K562 (cell line): ENCODE data around the gene SLC25A26. TPM values are rescaled to one million over a fixed set of nuclear protein-coding genes. Genes with fewer than 3 reads are reported as not detected.
A peak's percentile ranks its signal among the peaks of the same experiment; 100 is the strongest.

Experiments
- ATAC-seq: fragments of 200-7000 bp; cut with Tn5 transposase; 3 replicates; pipeline ENCODE4 v1.9.1; 2020; ENCODE audit warnings: moderate library complexity
- BruUV-seq: library from RNA; stranded (reverse); fragments of 400-500 nt; replicated peaks from 2 replicates; lab custom pipeline; 2021; lab: Mats Ljungman, UMichigan
- CTCF ChIA-PET: fragments of 300-600 bp; formaldehyde crosslinking; extraction: SDS; loops from one replicate; lab custom pipeline; 2021; ENCODE audit warnings: low intra/inter-chr PET ratio; lab: Yijun Ruan, JAX
- POLR2A ChIA-PET: fragments of 300-600, 350-650 bp; sonication (Branson Sonifier 250); formaldehyde crosslinking; extraction: SDS; loops from one replicate; lab custom pipeline; 2021; ENCODE audit warnings: antibody characterized with exemption, inconsistent platforms; lab: Yijun Ruan, JAX
- DNase-seq, 4 experiments: peaks; one replicate each; pipeline versions ENCODE4 v3.0.0 to v3.0.0-alpha.2; 2011 to 2018; ENCODE audit warnings: low spot score in 3 of 4, mixed read lengths in 3 of 4; ENCODE audit errors: extremely low read depth in 1 of 4
- FAIRE-seq: peaks from 2 replicates; lab custom pipeline; 2011; peaks lifted over from hg19 to GRCh38; lab: Jason Lieb, UNC
- H2AFZ ChIP-seq: 2 replicates; pipeline ENCODE4 v1.6.0; 2011; ENCODE audit warnings: low read depth, low read length, control low read depth, inconsistent platforms
- H3K27ac ChIP-seq: fragments of 200-600 bp; 3 replicates; pipeline ENCODE4 v1.8.0; 2011; ENCODE audit warnings: low read depth, mild to moderate bottlenecking, control low read depth, inconsistent platforms, low read length, moderate library complexity, mixed read lengths; ENCODE audit errors: extremely low read depth
- H3K27me3 ChIP-seq, 2 experiments: fragments of 300-600 bp in 1 of 2; 2 replicates in 1 of 2; 3 replicates in 1 of 2; pipeline versions ENCODE4 v1.6.0 to v1.8.0; 2011; ENCODE audit warnings: inconsistent platforms in 2 of 2, low read length in 2 of 2, mild to moderate bottlenecking in 1 of 2, mixed read lengths in 1 of 2, moderate library complexity in 1 of 2; ENCODE audit not compliant: control insufficient read depth in 2 of 2, insufficient read depth in 2 of 2
- H3K36me3 ChIP-seq: fragments of 300-600 bp; 3 replicates; pipeline ENCODE4 v1.8.0; 2011; ENCODE audit warnings: mild to moderate bottlenecking, low read length, inconsistent platforms; ENCODE audit not compliant: control insufficient read depth, insufficient read depth
- H3K4me1 ChIP-seq, 2 experiments: fragments of 200-600 bp in 1 of 2; replicated peaks in 1 of 2; 2 replicates in 1 of 2; 3 replicates in 1 of 2; pipeline versions ENCODE4 v1.5.1 to v1.8.0; 2011; ENCODE audit warnings: inconsistent platforms in 2 of 2, low read length in 2 of 2, mild to moderate bottlenecking in 1 of 2, mixed read lengths in 1 of 2, moderate library complexity in 1 of 2; ENCODE audit not compliant: control insufficient read depth in 2 of 2, insufficient read depth in 2 of 2
- H3K4me2 ChIP-seq: 2 replicates; pipeline ENCODE4 v1.6.1; 2011; ENCODE audit warnings: low read length, control low read depth, inconsistent platforms, mixed read lengths; ENCODE audit not compliant: insufficient read depth
- H3K4me3 ChIP-seq: fragments of 200-600 bp; sonication (generic), shearing (Covaris generic); 2 replicates; pipeline ENCODE4 v1.5.1; 2016; ENCODE audit warnings: control low read depth, inconsistent platforms
- H3K79me2 ChIP-seq: fragments of 200-600 bp; 3 replicates; pipeline ENCODE4 v1.8.0; 2011; ENCODE audit warnings: low read length, inconsistent platforms; ENCODE audit not compliant: control insufficient read depth, insufficient read depth
- H3K9ac ChIP-seq, 2 experiments: 2 replicates each; pipeline versions ENCODE4 v1.6.0 to v1.6.1; 2011; ENCODE audit warnings: low read depth in 2 of 2, low read length in 2 of 2, control low read depth in 1 of 2, inconsistent platforms in 1 of 2, mild to moderate bottlenecking in 1 of 2, mixed read lengths in 1 of 2; ENCODE audit not compliant: insufficient read depth in 1 of 2
- H3K9me1 ChIP-seq: one replicate; pipeline ENCODE4 v1.6.0; 2011; ENCODE audit warnings: inconsistent platforms, mild to moderate bottlenecking, low read length, moderate library complexity; ENCODE audit not compliant: control insufficient read depth, insufficient read depth
- H3K9me3 ChIP-seq: replicated peaks from 2 replicates; pipeline ENCODE4 v1.5.1; 2011; ENCODE audit warnings: low read depth, low read length, inconsistent platforms; ENCODE audit not compliant: control insufficient read depth, insufficient read depth
- H4K20me1 ChIP-seq: replicated peaks from 2 replicates; pipeline ENCODE4 v1.6.1; 2011; ENCODE audit warnings: low read length, inconsistent platforms, mixed read lengths; ENCODE audit not compliant: control insufficient read depth, insufficient read depth
- RBM22 ChIP-seq: fragments of 200-400 bp; formaldehyde crosslinking; IDR thresholded peaks from 2 replicates; pipeline ENCODE4 v1.6.1; 2018; ENCODE audit warnings: low read length, low read depth; ENCODE audit not compliant: poor library complexity, severe bottlenecking
- WGBS: fragments of 100-300 bp; shearing (Covaris generic); methylation state at CpG from one replicate; pipeline ENCODE4 v1.1.6; 2016; ENCODE audit warnings: low coverage, mixed read lengths; ENCODE audit not compliant: insufficient coverage; ENCODE audit errors: missing lambda C conversion rate; 5-methylcytosine and 5-hydroxymethylcytosine counted together
- in situ Hi-C: fragments of 300-500 bp; cut with MboI; formaldehyde crosslinking; loops from 4 replicates; pipeline ENCODE4 v1.15.0; 2018; ENCODE audit warnings: inconsistent platforms, mixed read lengths
- intact Hi-C: fragments of 100-400 bp; cut with micrococcal nuclease; formaldehyde crosslinking; loops from 2 replicates; pipeline ENCODE4 v1.14.2; 2022
- polyA plus RNA-seq, 8 experiments: library from polyadenylated mRNA; depleted of rRNA in 4 of 8; stranded (reverse) in 5 of 8; unstranded in 3 of 8; fragments of >200 nt; fragmentation: Nextera tagmentation in 2 of 8; fragmentation: Illumina TruSeq in 1 of 8; extraction: Ambion mirVana in 2 of 8; extraction: Trizol in 1 of 8; gene quantifications; 2 replicates each; pipeline versions ENCODE4 v1.2.1 to v1.2.3, GENCODE V29; 2011 to 2014; ENCODE audit warnings: inconsistent platforms in 1 of 8, missing spikeins in 1 of 8
- total RNA-seq, 7 experiments: library from RNA; depleted of rRNA in 6 of 7; stranded (reverse); fragments of >200 nt in 6 of 7; fragmentation: Illumina TruSeq in 2 of 7; extraction: Trizol in 2 of 7; gene quantifications; 2 replicates each; pipeline versions ENCODE4 v1.2.1 to v1.2.3, GENCODE V29; 2011 to 2021; ENCODE audit warnings: low replicate concordance in 1 of 7
- TF ChIP-seq, protein P1 (sequence below): sonication (generic); formaldehyde crosslinking; IDR thresholded peaks from 2 replicates; pipeline ENCODE4 v1.4.0; 2020; ENCODE audit warnings: mild to moderate bottlenecking, missing genetic modification reagents

SLC25A26 gene
- total and polyA plus RNA-seq, 9 of the 15 experiments (the other 6 are each of a cell fraction or from before 2014, with no cell fraction given), result 7.2 to 29.1 (median 12.6) TPM

DNA sequence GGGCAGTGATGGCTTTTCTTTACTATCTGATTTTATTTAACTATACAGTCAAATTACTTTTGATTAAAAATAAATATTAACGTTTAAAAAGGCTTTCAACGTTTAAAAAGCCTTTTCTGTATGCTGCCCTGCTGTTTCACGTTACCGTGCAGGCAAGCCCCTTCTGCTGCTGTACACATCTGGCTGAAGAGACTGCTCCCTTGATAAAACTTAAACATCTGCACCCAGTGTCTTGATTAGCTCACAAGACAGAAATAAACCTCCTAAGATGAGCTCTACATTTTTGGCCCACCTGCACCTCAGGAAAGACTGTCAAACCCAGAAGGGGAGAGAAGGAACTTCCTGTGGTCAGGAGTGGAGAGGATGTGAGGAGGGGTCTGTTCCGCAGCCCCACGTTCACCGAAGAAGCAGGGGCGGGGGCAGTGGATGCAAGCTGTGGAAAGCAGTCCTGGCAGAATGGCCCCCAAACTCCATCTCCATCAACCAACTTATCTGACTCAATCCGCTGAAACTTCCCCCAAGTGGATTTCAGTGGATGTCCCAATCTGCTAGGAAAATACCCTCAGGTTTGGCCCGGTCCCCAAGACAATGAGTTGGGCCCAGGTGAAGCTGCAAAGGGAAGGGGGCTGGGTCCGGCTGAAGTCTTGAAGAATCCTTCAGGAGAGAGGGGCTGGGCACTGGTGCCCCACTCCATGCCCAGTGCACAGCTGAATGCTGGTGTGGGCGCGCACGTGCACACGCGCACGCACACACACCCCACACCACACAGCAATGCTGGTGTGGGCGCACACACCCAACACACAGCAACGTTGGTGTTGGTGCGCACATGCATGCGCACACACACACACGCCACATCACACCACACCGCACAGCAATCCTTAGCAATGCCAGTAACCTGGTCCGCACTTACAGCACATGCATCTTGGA is 191.4 kb downstream of the SLC25A26 start:
- DNase-seq (no peak), FAIRE-seq (no peak), ATAC-seq (no peak)
- Histone ChIP-seq H3K27ac (no peak overlapping the region), H3K9me1 (no peaks in the 10 kb centered on the region), H2AFZ (peak overlapping the region; percentile 55; the same call in 1 of the 2 replicates), H3K4me3 (no peak overlapping the region), H4K20me1 (no peaks in the 10 kb centered on the region; the same call in 1 of the 2 replicates), H3K27me3 (peaks cover 0 to 10% of the 10 kb centered on the region in 2 experiments; a peak in 3 of 5 replicates), H3K79me2 (no peaks in the 10 kb centered on the region), H3K36me3 (no peaks in the 10 kb centered on the region), H3K4me2 (no peak overlapping the region), H3K9ac (no peak overlapping the region), H3K9me3 (no peaks in the 10 kb centered on the region), H3K4me1 (peaks cover 0 to 11% of the 10 kb centered on the region in 2 experiments; a peak in 2 of 5 replicates)
- WGBS, result 73% methylated on average over 14 of the region's 24 CpGs
- in situ Hi-C loops, result no loop called here
- no peak for TF ChIP-seq RBM22
- TF ChIP-seq, protein P1, sequence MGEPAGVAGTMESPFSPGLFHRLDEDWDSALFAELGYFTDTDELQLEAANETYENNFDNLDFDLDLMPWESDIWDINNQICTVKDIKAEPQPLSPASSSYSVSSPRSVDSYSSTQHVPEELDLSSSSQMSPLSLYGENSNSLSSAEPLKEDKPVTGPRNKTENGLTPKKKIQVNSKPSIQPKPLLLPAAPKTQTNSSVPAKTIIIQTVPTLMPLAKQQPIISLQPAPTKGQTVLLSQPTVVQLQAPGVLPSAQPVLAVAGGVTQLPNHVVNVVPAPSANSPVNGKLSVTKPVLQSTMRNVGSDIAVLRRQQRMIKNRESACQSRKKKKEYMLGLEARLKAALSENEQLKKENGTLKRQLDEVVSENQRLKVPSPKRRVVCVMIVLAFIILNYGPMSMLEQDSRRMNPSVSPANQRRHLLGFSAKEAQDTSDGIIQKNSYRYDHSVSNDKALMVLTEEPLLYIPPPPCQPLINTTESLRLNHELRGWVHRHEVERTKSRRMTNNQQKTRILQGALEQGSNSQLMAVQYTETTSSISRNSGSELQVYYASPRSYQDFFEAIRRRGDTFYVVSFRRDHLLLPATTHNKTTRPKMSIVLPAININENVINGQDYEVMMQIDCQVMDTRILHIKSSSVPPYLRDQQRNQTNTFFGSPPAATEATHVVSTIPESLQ (CRISPR knock-in tag), result no peak
- intact Hi-C loops, result no loop called here
- CTCF ChIA-PET, result no interaction called here
- BruUV-seq, result no TSS peak
- POLR2A ChIA-PET, result interaction anchor here (0.5 to 1.9 kb wide), 2 partner anchors 11 to 157 kb away, joined by 3 to 6 read pairs; no protein-coding TSS in a partner anchor
